ENCODE measurements around the gene TATDN3. TPM values are rescaled to one million over a fixed set of nuclear protein-coding genes. Genes with fewer than 3 reads are reported as not detected.
"Not testable (repeated sequence)": the region's sequence is repeated elsewhere in the genome, so short reads cannot be mapped to it uniquely, and the experiment has no call there.

TATDN3 gene
- total RNA-seq, 2 experiments from 2014 or later = 15.2 to 18.9 TPM

GRCh38 chr1:212833211-212834207 lies 41.8 kb downstream of the TATDN3 start:
- DNase-seq, H3K36me3 Mint-ChIP-seq, H3K27me3 Mint-ChIP-seq, H3K9me3 Mint-ChIP-seq, H3K27ac Mint-ChIP-seq, H3K4me1 Mint-ChIP-seq, H3K4me3 Mint-ChIP-seq: not testable (repeated sequence)

GRCh38 chr1:212838145-212838544 lies 46.5 kb downstream of the TATDN3 start:
- no peak for DNase-seq
- H3K4me1 Mint-ChIP-seq = peaks cover 2% of the 10 kb centered on the region
- no peak overlapping the region for H3K27ac Mint-ChIP-seq
- no peak overlapping the region for H3K4me3 Mint-ChIP-seq
- no peaks in the 10 kb centered on the region for H3K9me3 Mint-ChIP-seq
- H3K27me3 Mint-ChIP-seq = no peaks in the 10 kb centered on the region
- no peaks in the 10 kb centered on the region for H3K36me3 Mint-ChIP-seq

GRCh38 chr1:212844521-212844920 lies 52.8 kb downstream of the TATDN3 start:
- H3K27me3 Mint-ChIP-seq, DNase-seq, H3K9me3 Mint-ChIP-seq, H3K27ac Mint-ChIP-seq, H3K4me1 Mint-ChIP-seq, H3K36me3 Mint-ChIP-seq, H3K4me3 Mint-ChIP-seq: not testable (repeated sequence)

GRCh38 chr1:212847549-212847948 lies 55.9 kb downstream of the TATDN3 start, which contains the start of gene SPATA45:
Gene SPATA45, minus strand, starts transcription at chr1:212847649. Its CDS starts 11,500 bp downstream, at chr1:212836149.
- Mint-ChIP-seq H3K4me3 (no peak within 1 kb of the TSS), H3K9me3 (peaks cover 2% of the 10 kb centered on the region), H3K27me3 (no peaks in the 10 kb centered on the region), H3K36me3 (peaks cover 8% of the 10 kb centered on the region), H3K27ac (no peak within 1 kb of the TSS), H3K4me1 (no peaks in the 10 kb centered on the region)
- DNase-seq = no peak

- no peak overlapping the region for H3K4me3 Mint-ChIP-seq
- H3K9me3 Mint-ChIP-seq = peaks cover 2% of the 10 kb centered on the region
- H3K27me3 Mint-ChIP-seq = no peaks in the 10 kb centered on the region
- DNase-seq = no peak
- peaks cover 19% of the 10 kb centered on the region for H3K36me3 Mint-ChIP-seq
- H3K27ac Mint-ChIP-seq = no peak overlapping the region
- H3K4me1 Mint-ChIP-seq = peaks cover 9% of the 10 kb centered on the region
Observed at GRCh38 chr1:212852105-212852688, 60.5 kb downstream of the TATDN3 start.

- Mint-ChIP-seq H3K9me3 (peaks cover 2% of the 10 kb centered on the region), H3K4me3 (no peak overlapping the region), H3K27me3 (no peaks in the 10 kb centered on the region), H3K4me1 (peaks cover 9% of the 10 kb centered on the region), H3K36me3 (peaks cover 19% of the 10 kb centered on the region), H3K27ac (no peak overlapping the region)
- DNase-seq = no peak
Observed at GRCh38 chr1:212853658-212854057, 62.0 kb downstream of the TATDN3 start.

- Mint-ChIP-seq H3K27me3 (no peaks in the 10 kb centered on the region), H3K9me3 (peaks cover 2% of the 10 kb centered on the region), H3K4me1 (peaks cover 15% of the 10 kb centered on the region), H3K36me3 (peaks cover 25% of the 10 kb centered on the region), H3K27ac (no peak overlapping the region), H3K4me3 (no peak overlapping the region)
- DNase-seq = no peak
Observed at GRCh38 chr1:212856755-212857154, 65.1 kb downstream of the TATDN3 start.

GRCh38 chr1:212857992-212858460 lies 66.3 kb downstream of the TATDN3 start, which contains the start of gene FLVCR1:
Gene FLVCR1, plus strand, starts transcription at chr1:212858275. Its CDS starts 178 bp downstream, at chr1:212858453.
- Mint-ChIP-seq H3K4me3 (no peak within 1 kb of the TSS), H3K9me3 (no peaks in the 10 kb centered on the region), H3K27me3 (no peaks in the 10 kb centered on the region), H3K36me3 (peaks cover 18% of the 10 kb centered on the region), H3K4me1 (peaks cover 16% of the 10 kb centered on the region), H3K27ac (peak within 1 kb of the TSS; percentile 95)
- DNase-seq = peak; percentile 97

- Mint-ChIP-seq H3K4me3 (no peak overlapping the region), H3K4me1 (peaks cover 19% of the 10 kb centered on the region), H3K9me3 (no peaks in the 10 kb centered on the region), H3K27me3 (no peaks in the 10 kb centered on the region), H3K27ac (peak overlapping the region; percentile 95), H3K36me3 (peaks cover 15% of the 10 kb centered on the region)
- peak; percentile 19 for DNase-seq
Observed at GRCh38 chr1:212858461-212859265, 67.0 kb downstream of the TATDN3 start.

- H3K36me3 Mint-ChIP-seq = peaks cover 17% of the 10 kb centered on the region
- H3K4me1 Mint-ChIP-seq = peaks cover 24% of the 10 kb centered on the region
- H3K9me3 Mint-ChIP-seq = no peaks in the 10 kb centered on the region
- H3K27ac Mint-ChIP-seq = no peak overlapping the region
- H3K4me3 Mint-ChIP-seq = no peak overlapping the region
- no peaks in the 10 kb centered on the region for H3K27me3 Mint-ChIP-seq
- DNase-seq = no peak
Observed at GRCh38 chr1:212860713-212861581, 69.3 kb downstream of the TATDN3 start.

- Mint-ChIP-seq H3K4me3 (no peak overlapping the region), H3K9me3 (no peaks in the 10 kb centered on the region), H3K27me3 (no peaks in the 10 kb centered on the region), H3K36me3 (peaks cover 25% of the 10 kb centered on the region), H3K27ac (no peak overlapping the region), H3K4me1 (peaks cover 14% of the 10 kb centered on the region)
- no peak for DNase-seq
Observed at GRCh38 chr1:212862111-212862690, 70.5 kb downstream of the TATDN3 start.

- Mint-ChIP-seq H3K36me3 (peaks cover 25% of the 10 kb centered on the region), H3K4me1 (peaks cover 14% of the 10 kb centered on the region)
- H3K27ac Mint-ChIP-seq, H3K27me3 Mint-ChIP-seq, H3K9me3 Mint-ChIP-seq, DNase-seq, H3K4me3 Mint-ChIP-seq: not testable (repeated sequence)
Observed at GRCh38 chr1:212863345-212863744, 71.7 kb downstream of the TATDN3 start.

GRCh38 chr1:212864201-212864600 lies 72.5 kb downstream of the TATDN3 start:
- Mint-ChIP-seq H3K4me3 (no peak overlapping the region), H3K36me3 (peaks cover 19% of the 10 kb centered on the region), H3K9me3 (no peaks in the 10 kb centered on the region), H3K4me1 (peaks cover 11% of the 10 kb centered on the region), H3K27ac (no peak overlapping the region), H3K27me3 (no peaks in the 10 kb centered on the region)
- no peak for DNase-seq

All from activated naive CD8-positive, alpha-beta T cell treated with anti-CD3 and anti-CD28 coated beads for 36 hours (primary cell).